Measurements from ENCODE around the gene THOC6.
A peak's percentile ranks its signal among the peaks of the same experiment; 100 is the strongest.
"Not testable (repeated sequence)": the region's sequence is repeated elsewhere in the genome, so short reads cannot be mapped to it uniquely, and the experiment has no call there.

The THOC6 gene

GRCh38 chr16:3035289-3035971, 11.6 kb downstream of the THOC6 start:
- DNase-seq, result no peak

- DNase-seq, result no peak
Measured at GRCh38 chr16:3035972-3036725, 12.3 kb downstream of the THOC6 start.

GRCh38 chr16:3036726-3037315, 13.0 kb downstream of the THOC6 start, which contains the start of gene BICDL2:
Gene BICDL2 (minus strand): TSS chr16:3036944. CDS start chr16:3035496, 1,448 bp downstream.
- no peak for DNase-seq

- DNase-seq, result no peak
Measured at GRCh38 chr16:3038256-3038655, 14.4 kb downstream of the THOC6 start.

- no peak for DNase-seq
Measured at GRCh38 chr16:3038896-3039295, 15.1 kb downstream of the THOC6 start.

- DNase-seq, result no peak
Measured at GRCh38 chr16:3042376-3042775, 18.5 kb downstream of the THOC6 start.

- no peak for DNase-seq
Measured at GRCh38 chr16:3044708-3045107, 20.9 kb downstream of the THOC6 start.

GRCh38 chr16:3045758-3046640, 22.2 kb downstream of the THOC6 start, which contains the start of gene MMP25:
Gene MMP25 (plus strand): TSS chr16:3046561. CDS start chr16:3046918, 357 bp downstream.
- DNase-seq, result no peak

GRCh38 chr16:3046641-3047386, 23.0 kb downstream of the THOC6 start:
- no peak for DNase-seq

- DNase-seq, result no peak
Measured at GRCh38 chr16:3047387-3047720, 23.5 kb downstream of the THOC6 start.

GRCh38 chr16:3049921-3050481, 26.2 kb downstream of the THOC6 start:
- no peak for DNase-seq

- no peak for DNase-seq
Measured at GRCh38 chr16:3050487-3050886, 26.7 kb downstream of the THOC6 start.

GRCh38 chr16:3051009-3051408, 27.2 kb downstream of the THOC6 start:
- no peak for DNase-seq

- no peak for DNase-seq
Measured at GRCh38 chr16:3051494-3051893, 27.7 kb downstream of the THOC6 start.

GRCh38 chr16:3052571-3053329, 28.9 kb downstream of the THOC6 start:
- not testable (repeated sequence) for DNase-seq

- not testable (repeated sequence) for DNase-seq
Measured at GRCh38 chr16:3053330-3053710, 29.5 kb downstream of the THOC6 start.

- peak; percentile 83 for DNase-seq
Measured at GRCh38 chr16:3054965-3055733, 31.3 kb downstream of the THOC6 start.

- not testable (repeated sequence) for DNase-seq
Measured at GRCh38 chr16:3055734-3056115, 31.9 kb downstream of the THOC6 start.

- no peak for DNase-seq
Measured at GRCh38 chr16:3056336-3057180, 32.7 kb downstream of the THOC6 start.

Data from activated CD4-positive, alpha-beta T cell treated with anti-CD3 and anti-CD28 coated beads, Interleukin-2, amount 50 U/mL, for 16 hours (primary cell).